GM12865 (cell line): ENCODE measurements around the gene PRDX3.
"Not testable (repeated sequence)": the region's sequence is repeated elsewhere in the genome, so short reads cannot be mapped to it uniquely, and the experiment has no call there.

Experiments used
- DNase-seq: peaks from one replicate; pipeline ENCODE4 v3.0.0; 2010; ENCODE audit warnings: low read depth
- H3K4me3 ChIP-seq: 2 replicates; pipeline ENCODE4 v1.5.1; 2011; ENCODE audit warnings: mild to moderate bottlenecking, low read depth, low read length, control low read depth
- TF ChIP-seq, protein P1 (sequence below): IDR thresholded peaks from 2 replicates; pipeline ENCODE4 v1.5.1; 2011; ENCODE audit warnings: low read length, control low read depth, low read depth, inconsistent platforms; ENCODE audit not compliant: insufficient read depth; ENCODE audit errors: missing control alignments

The PRDX3 gene

DNA sequence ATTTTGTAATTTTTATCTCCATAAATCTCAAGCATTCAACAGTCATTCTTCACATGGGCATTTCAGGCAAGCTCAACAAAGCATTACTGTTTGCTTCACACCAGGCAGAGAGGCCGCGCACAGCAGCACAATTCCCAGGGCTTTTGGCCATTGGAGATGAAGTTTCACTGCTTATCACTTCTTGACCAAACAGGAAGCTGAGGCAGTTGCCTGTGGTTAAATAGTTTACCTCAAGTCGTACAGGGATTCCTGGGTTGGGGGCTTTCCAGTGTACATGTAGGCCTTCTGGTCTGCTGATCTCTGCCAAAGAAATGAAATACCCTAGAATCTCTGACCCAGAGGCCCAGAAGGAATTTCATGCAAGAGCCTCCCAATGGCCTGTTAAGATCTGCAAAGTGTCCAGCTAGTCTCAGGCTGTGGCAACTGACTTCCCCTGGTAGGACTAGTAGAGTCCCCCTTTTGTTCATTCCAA is 11.2 kb upstream of the PRDX3 start:
- DNase-seq, result peak; percentile 70
- TF ChIP-seq, protein P1, sequence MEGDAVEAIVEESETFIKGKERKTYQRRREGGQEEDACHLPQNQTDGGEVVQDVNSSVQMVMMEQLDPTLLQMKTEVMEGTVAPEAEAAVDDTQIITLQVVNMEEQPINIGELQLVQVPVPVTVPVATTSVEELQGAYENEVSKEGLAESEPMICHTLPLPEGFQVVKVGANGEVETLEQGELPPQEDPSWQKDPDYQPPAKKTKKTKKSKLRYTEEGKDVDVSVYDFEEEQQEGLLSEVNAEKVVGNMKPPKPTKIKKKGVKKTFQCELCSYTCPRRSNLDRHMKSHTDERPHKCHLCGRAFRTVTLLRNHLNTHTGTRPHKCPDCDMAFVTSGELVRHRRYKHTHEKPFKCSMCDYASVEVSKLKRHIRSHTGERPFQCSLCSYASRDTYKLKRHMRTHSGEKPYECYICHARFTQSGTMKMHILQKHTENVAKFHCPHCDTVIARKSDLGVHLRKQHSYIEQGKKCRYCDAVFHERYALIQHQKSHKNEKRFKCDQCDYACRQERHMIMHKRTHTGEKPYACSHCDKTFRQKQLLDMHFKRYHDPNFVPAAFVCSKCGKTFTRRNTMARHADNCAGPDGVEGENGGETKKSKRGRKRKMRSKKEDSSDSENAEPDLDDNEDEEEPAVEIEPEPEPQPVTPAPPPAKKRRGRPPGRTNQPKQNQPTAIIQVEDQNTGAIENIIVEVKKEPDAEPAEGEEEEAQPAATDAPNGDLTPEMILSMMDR, result no peak
- no peak overlapping the region for H3K4me3 ChIP-seq

GRCh38 chr10:119183664-119184412 is 5.2 kb upstream of the PRDX3 start:
- no peak overlapping the region for H3K4me3 ChIP-seq
- TF ChIP-seq, protein P1, result no peak
- no peak for DNase-seq

DNA sequence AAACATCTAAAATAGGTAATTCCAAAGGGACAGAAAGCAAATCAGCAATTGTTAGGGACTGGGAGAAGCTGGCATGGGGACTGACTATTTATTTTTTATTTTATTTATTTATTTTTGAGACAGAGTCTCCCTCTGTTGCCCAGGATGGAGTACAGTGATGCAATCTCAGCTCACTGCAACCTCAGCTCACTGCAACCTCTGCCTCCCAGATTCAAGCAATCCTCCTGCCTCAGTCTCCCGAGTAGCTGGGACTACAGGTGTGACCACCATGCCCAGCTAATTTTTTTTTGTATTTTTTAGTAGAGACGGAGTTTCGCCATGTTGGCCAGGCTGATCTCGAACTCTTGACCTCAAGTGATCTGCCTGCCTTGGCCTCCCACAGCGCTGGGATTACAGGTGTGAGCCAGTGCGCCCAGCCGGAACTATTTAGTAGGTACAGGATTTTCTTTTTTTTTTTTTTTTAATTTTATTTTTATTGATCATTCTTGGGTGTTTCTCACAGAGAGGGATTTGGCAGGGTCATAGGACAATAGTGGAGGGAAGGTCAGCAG is 2.3 kb upstream of the PRDX3 start:
- H3K4me3 ChIP-seq, DNase-seq: not testable (repeated sequence)

DNA sequence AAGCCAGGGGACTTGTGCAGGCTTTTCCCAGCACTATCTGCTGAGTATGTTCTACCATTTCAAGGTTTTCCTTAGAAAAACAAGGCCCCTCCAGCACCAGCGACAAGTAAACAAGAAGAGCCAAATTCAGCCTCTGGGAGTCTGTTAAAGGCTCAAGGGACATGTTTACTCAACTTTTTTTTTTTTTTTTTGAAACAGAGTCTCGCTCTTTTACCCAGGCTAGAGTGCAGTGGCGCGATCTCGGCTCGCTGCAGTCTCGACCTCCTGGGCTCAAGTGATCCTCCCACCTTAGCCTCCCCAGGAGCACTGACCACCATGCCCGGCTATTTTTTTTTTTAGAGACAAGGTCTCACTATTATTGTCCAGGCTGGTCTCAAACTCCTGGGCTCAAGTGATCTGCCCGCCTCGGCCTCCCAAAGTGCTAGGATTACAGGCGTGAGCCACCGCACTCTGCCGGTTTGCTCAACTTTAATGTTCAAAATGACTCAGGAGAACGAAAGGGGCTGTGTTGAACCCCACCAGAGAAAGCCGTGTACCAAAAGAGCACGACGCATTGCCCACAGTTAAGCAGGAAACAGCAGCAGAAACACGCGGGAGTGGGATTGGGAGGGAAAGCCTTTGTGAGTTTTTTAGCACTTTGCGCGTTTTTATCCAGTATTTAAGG is 772 bp downstream of the PRDX3 start:
- peak; percentile 53 for DNase-seq
- TF ChIP-seq, protein P1, result no peak
- peak overlapping the region; percentile 64 for H3K4me3 ChIP-seq

DNA sequence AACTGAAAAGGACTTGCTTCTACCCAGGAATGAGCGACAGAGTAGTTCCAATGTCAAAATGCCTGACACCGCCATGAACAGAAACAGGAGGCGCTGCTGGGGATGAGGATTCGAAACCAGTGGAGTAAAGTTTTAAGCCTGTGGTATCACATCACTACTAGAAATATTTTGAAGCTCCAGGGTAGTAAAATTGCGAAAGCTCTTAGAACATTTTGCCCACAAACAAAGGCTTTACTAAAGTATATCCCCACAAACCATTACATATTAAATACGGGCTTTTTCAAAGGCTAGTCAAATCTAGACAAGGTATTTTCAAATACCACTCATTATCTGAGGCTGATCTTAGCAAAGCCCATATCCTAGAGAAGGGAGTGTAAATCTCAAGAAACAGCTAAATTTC is 2.4 kb downstream of the PRDX3 start:
- no peak overlapping the region for H3K4me3 ChIP-seq
- no peak for DNase-seq
- TF ChIP-seq, protein P1, result no peak

GRCh38 chr10:119174109-119174508 is 4.5 kb downstream of the PRDX3 start:
- TF ChIP-seq, protein P1, result no peak
- DNase-seq, result no peak
- H3K4me3 ChIP-seq, result no peak overlapping the region

- no peak overlapping the region for H3K4me3 ChIP-seq
- TF ChIP-seq, protein P1, result no peak
- DNase-seq, result no peak
Observed at GRCh38 chr10:119167041-119167440, 11.6 kb downstream of the PRDX3 start.
